Measurements from ENCODE around the gene TMOD4.
"Not testable (repeated sequence)": the region's sequence is repeated elsewhere in the genome, so short reads cannot be mapped to it uniquely, and the experiment has no call there.

TMOD4 gene

DNA sequence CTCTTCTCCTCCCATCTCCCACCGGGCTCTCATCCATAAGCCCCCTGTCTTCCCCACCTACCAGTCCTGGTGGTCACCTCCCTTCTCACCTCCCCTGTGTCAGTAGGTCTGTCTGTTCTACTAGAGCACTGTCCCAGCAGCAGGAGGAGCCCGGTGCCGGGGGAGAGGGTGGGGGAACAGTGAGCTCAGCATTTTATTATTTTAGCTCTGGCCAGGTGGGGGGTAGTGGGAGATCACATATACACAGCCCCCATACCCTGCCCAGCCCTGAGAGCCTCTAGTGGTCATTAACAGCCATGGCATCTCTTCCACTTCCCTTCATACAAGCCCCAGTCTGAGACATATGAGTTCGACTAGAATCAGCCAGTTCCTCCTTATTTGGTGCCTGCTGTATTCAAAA, at the start of gene TMOD4:
TSS of gene TMOD4 (minus strand) at position 119 of the 400 bp plus-strand sequence. CDS start 1,106 bp downstream, outside the sequence.
- DNase-seq: no peak

DNA sequence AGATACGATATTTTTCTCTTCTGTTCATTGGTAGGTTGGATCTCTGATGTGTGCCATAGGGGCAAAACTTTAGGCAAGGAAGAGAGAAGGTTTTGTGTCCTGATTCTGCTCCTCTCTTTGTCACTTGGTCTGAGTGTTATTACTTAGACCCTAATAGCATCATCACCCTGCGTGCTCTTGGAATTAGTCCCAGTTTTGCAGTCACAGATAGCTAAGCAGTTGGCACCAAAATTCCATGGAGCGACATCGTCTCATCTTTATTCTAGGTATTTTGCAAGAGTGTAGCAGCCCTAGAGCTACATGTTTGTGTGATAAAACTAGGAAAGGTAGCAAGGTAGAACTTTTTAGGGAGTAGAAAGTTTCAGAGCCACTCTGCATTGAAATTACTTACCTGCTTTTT, 46.3 kb upstream of the TMOD4 start:
- no peak for DNase-seq

DNA sequence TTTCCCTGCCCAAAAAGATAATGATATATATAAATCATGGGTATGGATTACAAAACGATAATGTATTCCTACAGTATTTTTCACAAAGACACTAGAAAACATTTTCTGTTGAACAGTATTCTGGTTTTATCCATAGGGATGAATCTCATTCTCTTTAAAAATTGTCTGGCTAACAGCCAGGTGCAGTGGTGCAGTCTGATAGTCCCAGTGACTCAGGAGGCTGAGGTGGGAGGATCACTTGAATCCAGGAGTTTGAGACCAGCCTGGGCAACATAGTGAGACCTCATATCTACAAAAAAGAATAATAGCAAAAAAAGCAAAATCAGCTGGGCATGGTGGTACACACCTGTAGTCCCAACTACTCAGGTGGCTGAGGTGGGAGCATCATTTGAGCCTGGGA, 45.8 kb upstream of the TMOD4 start:
- no peak for DNase-seq

DNA sequence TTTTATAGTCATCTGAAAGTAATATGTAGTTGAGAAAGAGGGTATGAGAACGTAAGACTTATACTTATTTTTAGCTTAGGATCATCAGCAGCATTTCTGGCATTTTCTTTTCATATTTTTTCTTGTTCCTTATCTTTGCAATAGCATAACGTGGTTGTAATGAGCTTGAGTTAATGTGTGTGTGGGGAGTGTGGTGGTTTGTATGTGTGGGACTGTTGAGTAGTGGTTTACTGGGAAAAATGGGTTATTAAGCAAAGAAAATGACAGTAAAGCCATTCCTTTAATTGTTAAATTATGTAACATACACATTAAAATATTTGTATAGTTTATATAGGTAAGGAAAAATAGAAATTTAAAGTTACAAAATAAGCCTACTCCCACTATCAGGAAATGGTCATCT, 37.8 kb upstream of the TMOD4 start:
- no peak for DNase-seq

DNA sequence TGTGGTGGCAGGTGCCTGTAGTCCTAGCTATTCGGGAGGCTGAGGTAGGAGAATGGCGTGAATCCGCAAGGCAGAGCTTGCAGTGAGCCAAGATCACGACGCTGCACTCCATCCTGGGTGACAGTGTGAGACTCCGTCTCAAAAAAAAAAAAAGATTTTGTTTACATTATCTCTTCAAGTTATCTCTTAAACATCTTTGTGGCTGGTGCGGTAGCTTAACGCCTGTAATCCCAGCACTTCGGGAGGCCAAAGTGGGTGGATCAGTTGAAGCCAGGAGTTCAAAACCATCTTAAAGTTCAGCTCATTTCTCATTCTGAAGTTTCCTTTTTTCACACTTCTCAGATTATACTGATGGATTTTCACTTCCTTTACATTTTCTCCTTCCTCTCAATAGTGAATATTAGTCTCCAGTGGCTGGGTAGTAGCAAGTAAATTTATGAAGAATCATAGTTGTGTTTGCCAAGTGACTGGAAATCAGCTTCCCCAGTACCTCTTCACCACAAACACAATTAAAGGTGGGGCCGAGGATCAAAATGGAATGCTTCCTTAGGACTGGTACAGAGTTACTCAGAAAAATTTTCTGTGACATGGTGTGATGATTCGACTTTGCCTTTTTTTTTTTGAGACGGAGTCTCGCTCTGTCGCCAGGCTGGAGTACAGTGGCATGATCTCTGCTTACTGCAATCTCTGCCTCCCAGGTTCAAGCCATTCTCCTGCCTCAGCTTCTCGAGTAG, 36.4 kb upstream of the TMOD4 start:
- no peak for DNase-seq

DNA sequence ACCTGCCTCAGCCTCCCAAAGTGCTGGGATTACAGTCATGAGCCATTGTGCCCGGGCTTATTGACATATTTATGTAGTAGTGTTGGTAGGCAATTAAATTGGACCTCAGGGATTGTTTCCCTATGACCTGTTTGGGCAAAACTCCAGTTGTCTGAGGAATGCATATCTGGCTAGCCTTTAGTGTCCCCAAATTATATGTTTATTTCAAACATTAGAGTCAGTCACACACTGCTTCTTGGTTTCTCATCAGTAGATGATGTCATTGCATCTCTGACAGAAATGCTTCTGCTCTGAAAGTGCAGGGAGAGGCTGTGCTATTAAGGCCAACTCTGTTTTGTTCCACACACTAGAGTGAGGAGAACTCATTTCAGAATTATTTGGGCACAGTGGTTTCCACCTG, 35.0 kb upstream of the TMOD4 start:
- no peak for DNase-seq

DNA sequence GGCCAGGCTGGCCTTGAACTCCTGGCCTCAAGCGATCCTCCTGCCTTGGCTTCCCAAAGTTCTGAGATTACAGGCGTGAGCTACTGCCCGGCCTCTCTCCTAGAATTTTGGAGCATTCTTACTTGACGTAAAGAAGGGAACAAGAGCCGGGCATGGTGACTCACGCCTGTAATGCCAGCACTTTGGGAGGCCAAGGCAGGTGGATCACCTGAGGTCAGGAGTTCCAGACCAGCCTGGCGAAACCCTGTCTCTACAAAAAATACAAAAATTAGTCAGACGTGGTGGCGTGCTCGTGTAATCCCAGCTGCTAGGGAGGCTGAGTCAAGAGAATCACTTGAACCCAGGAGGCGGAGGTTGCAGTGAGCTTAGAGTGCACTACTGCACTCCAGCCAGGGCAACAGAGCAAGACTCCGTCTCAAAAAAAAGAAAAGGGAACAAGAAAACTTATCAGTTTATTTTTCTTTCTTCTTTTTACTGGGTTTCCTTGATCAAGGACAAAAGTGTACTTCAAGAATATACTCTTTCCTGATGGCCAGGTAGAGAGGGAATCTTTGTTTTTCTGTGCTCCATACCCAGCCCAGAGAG, 29.7 kb upstream of the TMOD4 start:
- not testable (repeated sequence) for DNase-seq

DNA sequence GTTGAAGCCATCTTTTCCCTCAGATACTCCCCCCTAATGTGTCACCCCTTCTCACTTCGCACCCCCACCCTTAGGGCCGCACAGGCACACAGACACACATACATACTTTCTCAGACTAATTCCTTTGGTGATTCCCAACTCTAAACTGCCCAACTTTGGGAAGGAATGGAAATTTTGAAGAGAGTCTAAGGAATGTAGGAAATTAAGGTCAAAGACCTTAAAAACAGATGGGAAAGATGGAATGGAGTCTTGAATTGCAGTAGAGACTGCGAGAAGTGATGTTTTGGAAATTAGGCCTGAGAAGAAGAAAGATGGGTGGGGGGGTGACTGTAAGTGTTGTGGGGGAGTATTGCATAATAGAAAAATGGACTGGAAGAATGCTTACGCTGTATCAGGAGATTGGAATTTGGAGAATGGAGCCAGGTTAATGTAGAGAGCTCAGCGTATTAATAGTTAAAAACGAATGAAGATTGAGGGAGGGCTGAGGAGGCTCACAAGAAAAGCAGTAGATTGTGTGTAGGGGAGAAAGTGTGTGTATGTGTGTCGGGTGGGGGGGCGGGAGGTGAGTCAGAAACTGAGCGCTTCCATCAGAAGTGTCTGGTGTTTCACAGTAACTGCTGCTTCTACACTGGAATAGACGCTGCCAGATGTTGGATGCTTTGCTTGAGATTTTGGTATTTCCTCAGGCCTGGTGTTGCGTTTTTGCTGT, 24.2 kb upstream of the TMOD4 start:
- DNase-seq: no peak

DNA sequence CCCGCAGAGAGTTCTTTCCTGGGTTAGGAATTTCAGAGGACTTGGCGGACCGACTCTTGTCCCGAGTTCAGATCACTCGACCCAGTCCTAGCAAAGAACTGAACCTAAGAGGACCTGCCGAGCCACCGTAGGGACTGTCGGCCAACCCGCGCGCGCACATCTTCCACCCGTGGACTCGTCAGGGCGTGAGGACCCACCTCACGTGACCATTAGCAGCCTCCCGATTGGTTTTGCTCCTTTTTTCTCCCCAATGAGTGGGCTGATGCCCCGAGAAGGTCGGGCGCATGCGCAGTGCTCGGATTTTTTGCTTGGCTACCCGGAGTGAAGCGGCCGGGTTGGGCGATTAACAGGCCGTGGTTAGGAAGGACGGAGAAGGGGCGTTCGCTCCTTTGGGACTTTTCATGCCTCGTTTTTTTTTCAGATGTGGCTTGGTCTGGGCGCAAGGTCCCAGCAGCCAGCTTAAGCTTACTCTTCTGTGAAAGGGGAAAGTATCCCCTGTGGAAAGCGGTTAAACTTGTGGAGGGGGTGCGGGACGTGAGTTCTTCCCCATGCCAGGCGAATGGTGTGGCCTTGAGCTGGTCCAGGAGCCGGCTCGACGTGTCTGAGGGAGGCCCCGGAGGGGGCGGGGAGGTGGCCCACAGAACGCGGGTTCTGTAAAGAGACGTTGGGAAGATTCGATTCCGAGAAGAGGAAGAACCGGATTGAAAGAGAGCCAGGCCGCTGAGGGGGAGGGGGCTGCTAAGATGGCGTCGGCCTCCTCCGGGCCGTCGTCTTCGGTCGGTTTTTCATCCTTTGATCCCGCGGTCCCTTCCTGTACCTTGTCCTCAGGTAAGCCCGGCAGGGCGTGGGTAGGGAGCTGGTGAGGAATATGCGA, 22.7 kb upstream of the TMOD4 start, which contains the start of gene PIP5K1A:
TSS of gene PIP5K1A (plus strand) at position 299 of the 874 bp plus-strand sequence. CDS start at position 744, 445 bp downstream.
- DNase-seq: peak; percentile 99

DNA sequence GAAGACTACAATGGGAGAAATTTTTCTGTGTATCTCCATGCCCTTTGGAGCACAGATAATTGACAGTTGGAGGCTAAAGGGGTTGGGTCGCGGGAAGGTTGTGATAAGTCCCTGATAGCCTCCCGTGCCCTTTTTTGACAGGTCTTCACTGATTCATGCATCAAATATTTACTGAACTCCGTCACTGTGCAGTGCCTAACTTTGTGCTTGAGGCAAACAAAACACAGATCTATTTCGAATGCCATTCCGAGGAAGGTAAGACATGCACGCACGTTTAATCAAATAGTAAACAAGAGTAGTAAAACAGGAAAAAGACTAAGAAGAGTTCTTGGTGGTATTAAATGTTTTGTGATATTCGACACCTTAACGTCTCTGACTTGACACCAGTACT, 22.1 kb upstream of the TMOD4 start:
- no peak for DNase-seq

DNA sequence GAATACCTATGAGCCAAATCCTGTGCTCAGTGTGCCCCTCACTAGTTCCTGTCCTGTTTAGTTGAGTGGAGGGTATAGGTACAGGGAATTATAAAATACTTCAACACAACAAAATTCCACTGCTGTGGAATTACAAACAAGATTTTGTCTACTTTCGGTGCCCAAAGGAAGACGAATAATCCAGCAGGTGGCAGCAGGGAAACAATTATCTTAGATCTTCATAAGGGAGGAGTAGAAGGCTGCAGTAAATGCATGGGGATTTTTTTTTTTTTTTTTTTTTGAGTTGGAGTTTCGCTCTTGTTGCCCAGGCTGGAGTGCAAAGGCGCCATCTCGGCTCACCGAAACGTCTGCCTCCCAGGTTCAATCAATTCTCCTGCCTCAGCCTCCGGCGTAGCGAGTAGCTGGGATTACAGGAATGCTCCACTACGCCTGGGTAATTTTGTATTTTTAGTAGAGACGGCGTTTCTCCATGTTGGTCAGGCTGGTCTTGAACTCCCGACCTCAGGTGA, 20.6 kb upstream of the TMOD4 start:
- DNase-seq: peak; percentile 38

DNA sequence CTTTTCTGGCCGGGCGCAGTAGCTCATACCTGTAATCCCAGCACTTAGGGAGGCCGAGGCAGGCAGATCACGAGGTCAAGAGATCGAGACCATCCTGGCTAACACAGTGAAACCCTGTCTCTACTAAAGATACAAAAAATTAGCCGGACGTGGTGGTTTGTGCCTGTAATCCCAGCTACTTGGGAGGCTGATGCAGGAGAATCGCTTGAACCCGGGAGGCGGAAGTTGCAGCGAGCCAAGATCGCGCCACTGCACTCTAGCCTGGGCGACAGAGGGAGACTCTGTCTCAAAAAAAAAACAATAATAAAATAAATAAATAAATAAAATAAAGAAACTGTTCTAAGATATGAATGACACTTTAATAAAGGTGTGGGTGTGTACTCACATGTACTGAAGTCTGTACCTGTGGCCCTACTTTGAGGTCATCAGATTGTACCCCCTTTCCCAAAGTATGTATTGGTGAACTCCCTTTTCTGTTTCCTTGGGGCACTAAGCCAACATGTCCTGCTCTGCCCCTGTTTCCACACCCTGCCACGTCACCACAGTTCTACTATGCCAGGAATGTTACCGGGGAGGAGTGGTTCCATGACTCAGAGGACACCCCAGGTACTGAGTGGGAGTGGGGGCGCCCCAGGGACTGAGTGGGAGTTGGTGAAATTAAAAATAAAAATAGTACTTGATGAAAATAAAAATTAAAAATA, 19.3 kb upstream of the TMOD4 start:
- DNase-seq: not testable (repeated sequence)

DNA sequence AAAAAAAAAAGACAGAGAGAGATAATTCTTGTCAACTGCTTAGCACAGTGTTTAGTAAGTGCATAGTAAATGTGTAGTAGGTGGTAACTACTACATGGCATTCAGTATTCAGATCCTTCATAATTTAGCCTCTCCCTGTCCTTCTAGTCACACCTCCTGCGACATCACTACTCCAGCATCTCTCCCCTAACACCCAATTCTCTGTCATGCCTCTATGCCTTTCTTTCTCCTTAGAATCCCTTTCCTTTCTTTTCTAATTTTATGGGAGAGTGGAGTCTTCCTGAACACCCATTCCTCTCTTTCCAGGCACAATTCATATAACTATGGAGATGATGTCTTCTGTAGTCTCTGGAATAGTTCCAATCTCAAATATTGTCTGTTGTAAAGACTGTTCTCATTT, 18.1 kb upstream of the TMOD4 start:
- DNase-seq: no peak

DNA sequence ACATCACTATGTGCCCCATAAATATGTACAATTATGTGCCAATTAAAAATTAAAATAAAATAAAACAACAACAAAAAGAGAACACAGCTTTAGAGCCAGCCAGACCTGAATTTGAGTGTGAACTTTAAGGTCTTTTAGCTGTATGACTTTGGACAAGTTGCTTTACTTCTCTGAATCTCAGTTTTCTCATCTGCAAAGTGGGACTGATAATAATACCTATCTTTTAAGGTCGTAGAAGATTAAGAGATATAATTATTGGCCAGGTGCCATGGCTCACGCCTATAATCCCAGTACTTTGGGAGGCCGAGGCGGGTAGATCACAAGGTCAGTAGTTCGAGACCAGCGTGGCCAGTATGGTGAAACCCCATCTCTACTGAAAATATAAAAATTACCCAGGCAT, 17.5 kb upstream of the TMOD4 start:
- no peak for DNase-seq

DNA sequence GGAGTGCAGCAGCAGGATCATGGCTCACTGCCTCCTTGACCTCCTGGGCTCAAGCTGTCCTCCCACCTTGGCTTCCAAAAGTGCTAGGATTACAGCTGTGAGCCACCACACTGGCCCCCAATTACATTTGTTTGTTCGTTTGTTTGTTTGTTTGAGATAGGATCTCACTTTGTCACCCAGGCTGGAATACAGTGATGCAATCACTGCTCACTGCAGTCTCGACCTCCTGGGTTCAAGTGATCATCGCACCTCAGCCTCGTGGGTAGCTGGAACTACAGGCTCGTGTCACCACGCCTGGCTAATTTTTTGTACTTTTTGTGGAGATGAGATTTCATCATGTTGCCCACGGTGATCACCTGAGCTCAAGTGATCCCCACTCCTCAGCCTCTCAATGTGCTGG, 16.3 kb upstream of the TMOD4 start:
- no peak for DNase-seq

DNA sequence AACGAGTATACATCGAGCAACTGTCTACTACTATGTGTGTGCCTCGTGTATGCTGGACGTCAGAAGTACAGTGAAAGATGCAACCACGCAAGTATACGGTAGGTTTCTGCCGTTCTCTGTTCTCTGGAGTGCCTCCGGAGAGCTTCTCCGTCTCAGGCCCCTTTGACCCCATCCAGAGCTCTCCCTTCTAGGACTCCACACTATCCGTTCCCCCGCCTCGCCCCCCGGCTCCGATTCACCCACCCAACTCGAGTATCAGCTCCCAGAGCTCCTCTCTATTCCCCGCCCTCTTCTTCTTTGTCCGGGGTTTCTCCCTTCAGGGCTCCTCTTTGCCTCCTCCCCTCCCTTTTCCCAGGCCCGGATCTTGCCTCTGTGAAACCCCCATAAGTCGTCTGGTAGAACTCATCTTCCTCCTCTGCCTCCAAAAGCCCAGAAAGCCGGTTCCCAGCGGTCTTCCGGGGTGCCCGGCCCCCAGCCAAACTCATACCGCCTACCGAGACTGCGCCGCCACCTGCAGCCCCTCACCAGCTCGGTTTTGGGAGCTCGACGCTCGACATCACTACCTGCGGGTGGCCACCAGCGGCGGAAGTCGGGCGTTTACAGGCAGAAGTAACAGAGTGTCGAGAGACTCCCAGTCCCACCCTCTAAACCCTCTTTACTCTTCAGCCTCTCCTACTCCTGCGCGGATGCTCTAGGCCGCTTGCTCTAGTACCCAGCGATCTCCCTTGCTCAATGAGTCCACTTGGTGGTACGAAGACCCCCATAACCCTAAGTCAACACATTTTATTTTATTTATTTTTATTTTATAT, 14.1 kb upstream of the TMOD4 start, which contains the start of gene VPS72:
TSS of gene VPS72 (minus strand) at position 561 of the 809 bp plus-strand sequence. CDS start at position 485, 76 bp downstream.
- peak; percentile 83 for DNase-seq

DNA sequence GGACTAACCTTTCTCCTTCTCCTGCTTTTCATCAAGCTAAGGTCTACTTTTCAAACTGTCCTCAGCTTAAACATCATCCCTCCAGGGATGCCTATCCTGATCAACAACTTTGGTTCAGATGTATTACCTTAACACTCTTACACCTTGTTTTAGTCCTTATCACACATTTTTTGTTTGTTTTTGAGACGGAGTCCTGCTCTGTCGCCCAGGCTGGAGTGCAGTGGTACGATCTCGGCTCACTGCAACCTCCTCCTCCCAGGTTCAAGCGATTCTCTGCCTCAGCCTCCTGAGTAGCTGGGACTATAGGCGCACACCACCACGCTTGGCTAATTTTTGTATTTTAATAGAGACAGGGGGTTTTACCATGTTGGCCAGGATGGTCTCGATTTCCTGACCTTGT, 12.9 kb upstream of the TMOD4 start:
- DNase-seq: not testable (repeated sequence)

DNA sequence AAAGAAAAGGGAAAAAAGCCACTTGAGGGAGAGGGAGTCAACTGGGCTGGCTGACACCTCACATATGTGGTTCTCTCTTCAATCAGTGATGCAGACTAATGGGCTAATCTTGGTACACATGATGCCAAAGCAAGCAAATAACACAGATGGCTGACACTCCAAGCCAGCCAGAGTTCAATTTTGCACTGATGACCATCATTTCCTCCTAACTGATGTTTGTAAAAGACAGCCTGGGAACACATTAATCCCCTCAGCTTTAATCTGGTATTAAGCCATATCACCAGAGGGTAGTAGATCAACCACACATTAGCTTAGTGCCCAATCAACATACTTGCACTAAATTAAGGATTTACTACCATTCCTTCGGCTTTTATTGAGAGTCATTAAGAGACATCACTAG, 11.4 kb upstream of the TMOD4 start:
- no peak for DNase-seq

DNA sequence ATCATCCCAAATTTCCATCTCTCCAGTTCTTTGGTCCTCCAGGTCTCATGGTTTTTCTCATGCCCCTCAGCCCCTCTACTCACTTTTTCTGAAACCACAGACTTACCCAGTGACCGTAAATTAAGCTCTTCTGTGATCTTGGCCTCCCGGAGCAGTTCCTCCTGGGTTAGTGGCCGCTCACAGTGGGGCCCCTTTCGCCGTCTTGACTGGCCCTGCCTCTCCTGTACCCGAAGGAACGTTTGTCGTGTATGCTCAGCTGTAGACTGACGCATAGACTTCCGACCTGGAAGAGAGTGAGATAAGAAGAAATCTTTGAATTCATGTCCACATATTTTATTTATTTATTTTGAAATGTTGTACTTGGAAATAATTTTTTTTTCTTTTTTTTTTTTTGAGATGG, 8.4 kb upstream of the TMOD4 start:
- DNase-seq: no peak

DNA sequence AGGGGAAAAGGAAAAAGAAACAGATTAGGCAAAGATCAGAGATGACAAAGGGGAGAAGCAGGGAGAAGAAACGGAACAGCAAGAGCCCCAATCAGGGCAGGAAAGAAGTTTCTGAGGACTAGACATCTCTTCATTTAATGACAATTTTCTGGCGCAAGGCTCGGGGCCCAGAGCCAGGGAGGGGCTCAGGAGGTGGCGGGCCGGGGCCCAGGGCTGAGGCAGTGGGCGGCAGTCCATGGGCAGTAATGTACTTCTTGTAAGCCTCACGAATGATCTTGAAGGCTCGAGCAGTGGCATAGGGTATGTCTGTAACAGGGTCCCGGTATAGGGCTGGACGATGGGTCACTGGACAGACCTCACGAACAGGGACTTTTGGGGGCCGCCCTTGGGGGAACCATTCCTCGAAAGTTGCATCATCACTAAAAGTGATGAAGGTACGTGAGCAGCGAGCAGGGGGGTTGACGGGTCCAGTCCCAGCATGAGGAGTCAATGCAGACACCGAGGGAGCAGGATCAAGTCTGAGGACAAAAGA, 799 bp upstream of the TMOD4 start:
- DNase-seq: no peak

Data from CD4-positive, alpha-beta T cell treated with Interferon gamma for 1 hour (primary cell).